ENCODE measurements around the gene UCK2.
A peak's percentile ranks its signal among the peaks of the same experiment; 100 is the strongest.

The UCK2 gene

GRCh38 chr1:165912638-165913037 is 85.2 kb downstream of the UCK2 start:
- DNase-seq (ENCODE audit: extremely low read depth, low read depth) = no peak
- TF ChIP-seq, protein P1, sequence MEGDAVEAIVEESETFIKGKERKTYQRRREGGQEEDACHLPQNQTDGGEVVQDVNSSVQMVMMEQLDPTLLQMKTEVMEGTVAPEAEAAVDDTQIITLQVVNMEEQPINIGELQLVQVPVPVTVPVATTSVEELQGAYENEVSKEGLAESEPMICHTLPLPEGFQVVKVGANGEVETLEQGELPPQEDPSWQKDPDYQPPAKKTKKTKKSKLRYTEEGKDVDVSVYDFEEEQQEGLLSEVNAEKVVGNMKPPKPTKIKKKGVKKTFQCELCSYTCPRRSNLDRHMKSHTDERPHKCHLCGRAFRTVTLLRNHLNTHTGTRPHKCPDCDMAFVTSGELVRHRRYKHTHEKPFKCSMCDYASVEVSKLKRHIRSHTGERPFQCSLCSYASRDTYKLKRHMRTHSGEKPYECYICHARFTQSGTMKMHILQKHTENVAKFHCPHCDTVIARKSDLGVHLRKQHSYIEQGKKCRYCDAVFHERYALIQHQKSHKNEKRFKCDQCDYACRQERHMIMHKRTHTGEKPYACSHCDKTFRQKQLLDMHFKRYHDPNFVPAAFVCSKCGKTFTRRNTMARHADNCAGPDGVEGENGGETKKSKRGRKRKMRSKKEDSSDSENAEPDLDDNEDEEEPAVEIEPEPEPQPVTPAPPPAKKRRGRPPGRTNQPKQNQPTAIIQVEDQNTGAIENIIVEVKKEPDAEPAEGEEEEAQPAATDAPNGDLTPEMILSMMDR (IDR thresholded peaks at IDR 0.05; ENCODE audit: low read depth, low read length) = no peak

- TF ChIP-seq, protein P1 (IDR thresholded peaks at IDR 0.05; ENCODE audit: low read depth, low read length) = peak; percentile 89
- peak; percentile 65 for DNase-seq (ENCODE audit: extremely low read depth, low read depth)
Measured at GRCh38 chr1:165914136-165914798, 86.9 kb downstream of the UCK2 start.

GRCh38 chr1:165915480-165915879 is 88.1 kb downstream of the UCK2 start:
- TF ChIP-seq, protein P1 (IDR thresholded peaks at IDR 0.05; ENCODE audit: low read depth, low read length) = no peak
- DNase-seq (ENCODE audit: extremely low read depth, low read depth) = no peak

GRCh38 chr1:165915932-165916348 is 88.5 kb downstream of the UCK2 start:
- TF ChIP-seq, protein P1 (IDR thresholded peaks at IDR 0.05; ENCODE audit: low read depth, low read length) = no peak
- DNase-seq (ENCODE audit: extremely low read depth, low read depth) = no peak

DNA sequence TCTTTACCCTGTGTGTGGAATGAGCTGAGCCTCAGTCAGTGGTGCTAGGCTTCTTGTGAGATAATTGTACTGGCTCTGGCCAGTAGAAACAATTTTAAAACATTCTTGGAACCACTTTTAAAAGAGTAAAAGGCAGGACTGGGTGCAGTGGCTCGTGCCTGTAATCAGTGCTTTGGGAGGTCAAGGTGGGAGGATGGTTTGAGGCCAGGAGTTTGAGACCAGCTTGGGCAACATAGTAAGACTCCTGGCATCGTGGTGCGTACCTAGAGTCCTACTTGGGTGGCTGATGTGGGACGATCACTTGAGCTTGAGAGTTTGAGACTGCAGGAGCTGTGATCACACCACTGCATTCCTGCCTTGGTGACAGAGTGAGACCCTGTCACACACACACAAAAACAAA is 89.8 kb downstream of the UCK2 start:
- DNase-seq (ENCODE audit: extremely low read depth, low read depth) = no peak
- TF ChIP-seq, protein P1 (IDR thresholded peaks at IDR 0.05; ENCODE audit: low read depth, low read length) = no peak

DNA sequence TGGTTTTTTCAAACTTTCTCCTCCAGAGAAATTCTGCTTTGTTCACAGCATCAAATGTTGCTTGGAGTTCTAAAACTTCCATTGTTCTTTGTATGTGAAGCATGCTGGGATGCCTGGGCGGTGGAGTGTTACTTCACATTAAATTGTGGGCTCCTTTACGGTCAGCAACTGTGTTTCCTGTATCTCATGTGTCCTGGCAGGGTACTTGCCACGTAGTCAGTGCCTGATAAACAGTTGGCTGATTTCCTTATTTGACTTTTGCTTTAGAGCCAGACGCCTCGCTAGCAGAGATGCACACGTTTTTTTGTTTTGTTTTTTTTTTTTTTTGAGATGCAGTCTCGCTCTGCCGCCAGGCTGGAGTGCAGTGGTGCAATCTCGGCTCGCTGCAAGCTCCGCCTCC is 96.7 kb downstream of the UCK2 start:
- TF ChIP-seq, protein P1 (IDR thresholded peaks at IDR 0.05; ENCODE audit: low read depth, low read length) = no peak
- DNase-seq (ENCODE audit: extremely low read depth, low read depth) = no peak

DNA sequence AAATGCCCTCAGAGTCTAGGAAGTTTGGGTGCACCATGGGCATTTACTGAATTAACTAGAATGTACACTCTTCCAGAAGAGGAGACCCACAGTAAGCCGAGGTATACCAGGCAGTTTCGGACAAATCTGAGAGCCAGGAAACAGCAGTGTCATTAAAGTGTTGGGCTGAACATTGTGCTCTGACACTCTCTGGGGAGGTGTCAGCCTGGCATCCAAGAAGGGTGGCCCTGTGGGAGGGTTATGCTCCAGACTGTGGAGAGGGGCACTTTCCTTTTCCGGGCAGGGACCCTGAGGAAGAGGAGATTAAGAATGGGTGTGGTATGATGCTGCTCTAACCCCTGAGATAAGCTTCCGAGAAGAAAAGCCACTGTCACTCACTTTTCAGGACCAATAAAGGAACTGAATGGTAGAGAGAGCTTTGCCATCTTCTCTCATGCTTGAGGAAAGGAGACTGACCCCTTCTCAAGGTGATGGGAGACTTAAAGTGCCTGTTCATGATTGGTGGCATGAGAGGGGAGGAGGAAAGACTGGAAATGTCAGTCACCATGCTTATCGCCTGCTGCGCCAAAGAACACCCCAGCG is 98.2 kb downstream of the UCK2 start:
- TF ChIP-seq, protein P1 (IDR thresholded peaks at IDR 0.05; ENCODE audit: low read depth, low read length) = no peak
- no peak for DNase-seq (ENCODE audit: extremely low read depth, low read depth)
